Measurements from ENCODE around the gene ATXN7L2. TPM values are rescaled to one million over a fixed set of nuclear protein-coding genes. Genes with fewer than 3 reads are reported as not detected.

The ATXN7L2 gene
- total RNA-seq, 1 donor from 2014 or later = 19.6 TPM

DNA sequence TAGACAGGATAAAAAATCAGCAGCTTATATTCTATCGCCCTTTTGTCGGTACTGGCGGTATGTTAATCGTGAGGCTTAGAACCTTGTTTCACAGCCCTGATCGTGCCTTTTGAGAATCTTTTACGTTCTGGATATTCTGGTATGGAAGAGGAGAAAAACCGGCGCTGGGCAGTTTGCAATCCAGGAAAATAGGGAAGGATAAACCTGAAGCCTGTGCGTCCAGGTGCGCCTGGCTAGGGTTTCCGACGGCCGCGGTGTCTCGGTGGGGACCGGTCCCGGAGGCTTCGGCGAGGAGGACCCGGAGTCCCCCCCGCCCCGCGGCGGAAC is 17.6 kb upstream of the ATXN7L2 start:
- TF ChIP-seq, protein P1, sequence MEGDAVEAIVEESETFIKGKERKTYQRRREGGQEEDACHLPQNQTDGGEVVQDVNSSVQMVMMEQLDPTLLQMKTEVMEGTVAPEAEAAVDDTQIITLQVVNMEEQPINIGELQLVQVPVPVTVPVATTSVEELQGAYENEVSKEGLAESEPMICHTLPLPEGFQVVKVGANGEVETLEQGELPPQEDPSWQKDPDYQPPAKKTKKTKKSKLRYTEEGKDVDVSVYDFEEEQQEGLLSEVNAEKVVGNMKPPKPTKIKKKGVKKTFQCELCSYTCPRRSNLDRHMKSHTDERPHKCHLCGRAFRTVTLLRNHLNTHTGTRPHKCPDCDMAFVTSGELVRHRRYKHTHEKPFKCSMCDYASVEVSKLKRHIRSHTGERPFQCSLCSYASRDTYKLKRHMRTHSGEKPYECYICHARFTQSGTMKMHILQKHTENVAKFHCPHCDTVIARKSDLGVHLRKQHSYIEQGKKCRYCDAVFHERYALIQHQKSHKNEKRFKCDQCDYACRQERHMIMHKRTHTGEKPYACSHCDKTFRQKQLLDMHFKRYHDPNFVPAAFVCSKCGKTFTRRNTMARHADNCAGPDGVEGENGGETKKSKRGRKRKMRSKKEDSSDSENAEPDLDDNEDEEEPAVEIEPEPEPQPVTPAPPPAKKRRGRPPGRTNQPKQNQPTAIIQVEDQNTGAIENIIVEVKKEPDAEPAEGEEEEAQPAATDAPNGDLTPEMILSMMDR (IDR thresholded peaks at IDR 0.05; ENCODE audit: unreplicated experiment) = no peak
- Mint-ChIP-seq H3K4me3 (ENCODE audit: low read depth) (peak overlapping the region; percentile 69), H3K27ac (no peak overlapping the region), H3K4me1 (ENCODE audit: low read depth) (peaks cover 3% of the 10 kb centered on the region), H3K9me3 (ENCODE audit: low read depth) (no peaks in the 10 kb centered on the region), H3K27me3 (peaks cover 87% of the 10 kb centered on the region), H3K36me3 (ENCODE audit: insufficient read depth) (no peaks in the 10 kb centered on the region)
- no peak for DNase-seq (ENCODE audit: low spot score, unreplicated experiment)

GRCh38 chr1:109466452-109467300 is 17.0 kb upstream of the ATXN7L2 start, which contains the start of gene SYPL2:
TSS of gene SYPL2 (plus strand) at chr1:109466546. CDS start at chr1:109466844, 298 bp downstream.
- peak; percentile 48 for DNase-seq (ENCODE audit: low spot score, unreplicated experiment)
- Mint-ChIP-seq H3K27me3 (peaks cover 84% of the 10 kb centered on the region), H3K9me3 (ENCODE audit: low read depth) (no peaks in the 10 kb centered on the region), H3K4me3 (ENCODE audit: low read depth) (peak within 1 kb of the TSS; percentile 69), H3K36me3 (ENCODE audit: insufficient read depth) (no peaks in the 10 kb centered on the region), H3K4me1 (ENCODE audit: low read depth) (peaks cover 3% of the 10 kb centered on the region), H3K27ac (no peak within 1 kb of the TSS)
- TF ChIP-seq, protein P1 (IDR thresholded peaks at IDR 0.05; ENCODE audit: unreplicated experiment) = peak; percentile 19

GRCh38 chr1:109467301-109467777 is 16.4 kb upstream of the ATXN7L2 start:
- TF ChIP-seq, protein P1 (IDR thresholded peaks at IDR 0.05; ENCODE audit: unreplicated experiment) = no peak
- no peak overlapping the region for H3K27ac Mint-ChIP-seq
- peaks cover 81% of the 10 kb centered on the region for H3K27me3 Mint-ChIP-seq
- peak overlapping the region; percentile 69 for H3K4me3 Mint-ChIP-seq (ENCODE audit: low read depth)
- H3K4me1 Mint-ChIP-seq (ENCODE audit: low read depth) = peaks cover 3% of the 10 kb centered on the region
- no peaks in the 10 kb centered on the region for H3K36me3 Mint-ChIP-seq (ENCODE audit: insufficient read depth)
- DNase-seq (ENCODE audit: low spot score, unreplicated experiment) = no peak
- H3K9me3 Mint-ChIP-seq (ENCODE audit: low read depth) = no peaks in the 10 kb centered on the region

DNA sequence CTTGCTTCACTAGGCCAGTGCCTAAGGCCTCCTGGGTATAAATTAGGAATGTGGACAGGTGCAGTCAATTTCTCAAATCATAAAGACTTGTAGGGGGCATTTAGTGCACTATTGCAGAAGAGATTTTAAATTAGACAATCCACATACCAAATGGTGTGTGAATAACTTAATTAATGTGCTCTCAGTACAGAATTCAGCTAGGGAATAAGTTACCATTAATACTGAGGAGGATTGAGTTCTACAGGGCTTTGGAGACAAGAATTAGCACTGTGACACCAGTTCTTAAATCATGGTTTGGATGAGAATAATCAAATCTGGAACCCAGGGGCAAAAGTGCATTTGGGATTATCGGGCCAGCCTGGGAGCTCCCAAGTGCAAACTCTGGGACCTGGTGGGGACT is 15.6 kb upstream of the ATXN7L2 start:
- no peak for DNase-seq (ENCODE audit: low spot score, unreplicated experiment)
- H3K27me3 Mint-ChIP-seq = peaks cover 78% of the 10 kb centered on the region
- H3K9me3 Mint-ChIP-seq (ENCODE audit: low read depth) = no peaks in the 10 kb centered on the region
- no peaks in the 10 kb centered on the region for H3K36me3 Mint-ChIP-seq (ENCODE audit: insufficient read depth)
- H3K4me1 Mint-ChIP-seq (ENCODE audit: low read depth) = peaks cover 3% of the 10 kb centered on the region
- no peak overlapping the region for H3K4me3 Mint-ChIP-seq (ENCODE audit: low read depth)
- TF ChIP-seq, protein P1 (IDR thresholded peaks at IDR 0.05; ENCODE audit: unreplicated experiment) = no peak
- H3K27ac Mint-ChIP-seq = no peak overlapping the region

DNA sequence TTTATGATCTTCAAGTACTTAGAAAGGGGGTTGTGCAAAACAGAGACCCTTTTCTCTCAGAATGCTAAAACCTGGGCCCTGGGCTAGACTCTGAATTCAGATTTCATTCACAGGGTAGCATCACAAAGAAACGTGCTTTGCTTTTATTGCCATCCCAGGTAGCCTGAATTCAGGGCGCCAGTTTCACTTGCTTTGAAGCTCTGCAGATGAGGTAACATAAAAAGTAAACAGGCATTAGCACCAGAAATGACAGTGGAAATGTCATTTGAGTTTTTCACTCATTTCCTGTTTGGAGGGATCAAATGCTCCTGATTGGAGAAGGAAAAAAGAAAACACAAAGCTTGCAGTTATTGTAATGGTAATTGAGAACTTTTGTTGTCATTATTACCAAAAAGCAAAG is 14.8 kb upstream of the ATXN7L2 start:
- peaks cover 72% of the 10 kb centered on the region for H3K27me3 Mint-ChIP-seq

More for the DNA sequence above, 14.8 kb upstream of the ATXN7L2 start:
- Mint-ChIP-seq H3K9me3 (ENCODE audit: low read depth) (no peaks in the 10 kb centered on the region), H3K4me3 (ENCODE audit: low read depth) (no peak overlapping the region), H3K27ac (no peak overlapping the region), H3K36me3 (ENCODE audit: insufficient read depth) (no peaks in the 10 kb centered on the region), H3K4me1 (ENCODE audit: low read depth) (peaks cover 3% of the 10 kb centered on the region)
- TF ChIP-seq, protein P1 (IDR thresholded peaks at IDR 0.05; ENCODE audit: unreplicated experiment) = no peak
- no peak for DNase-seq (ENCODE audit: low spot score, unreplicated experiment)
